Activated T-cell treated with anti-CD3 and anti-CD28 coated beads for 48 hours (primary cell): ENCODE measurements around the gene ATP6AP2.

ENCODE experiments used
- DNase-seq: peaks from one replicate; pipeline ENCODE4 v3.0.0-alpha.2; 2020; ENCODE audit warnings: low read depth

The ATP6AP2 gene

DNA sequence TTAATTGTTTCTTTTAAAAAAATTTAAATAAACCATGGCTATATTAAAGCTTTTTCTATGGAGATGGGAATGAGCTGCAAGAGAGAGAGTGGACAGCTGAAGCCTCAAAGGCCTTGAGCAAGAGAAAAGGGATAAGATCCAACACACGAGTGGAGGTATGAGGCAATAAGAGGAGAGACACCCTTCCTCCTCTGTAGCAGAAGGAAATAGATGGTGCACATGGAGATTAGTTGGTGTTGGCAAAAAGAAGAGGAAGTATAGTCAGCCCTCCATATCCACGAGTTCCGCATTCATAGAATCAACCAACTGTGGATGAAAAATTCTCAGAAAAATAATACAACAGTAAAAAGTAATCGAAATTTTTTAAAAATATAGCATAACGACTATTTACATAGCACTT lies 63.4 kb downstream of the ATP6AP2 start:
- DNase-seq: no peak

DNA sequence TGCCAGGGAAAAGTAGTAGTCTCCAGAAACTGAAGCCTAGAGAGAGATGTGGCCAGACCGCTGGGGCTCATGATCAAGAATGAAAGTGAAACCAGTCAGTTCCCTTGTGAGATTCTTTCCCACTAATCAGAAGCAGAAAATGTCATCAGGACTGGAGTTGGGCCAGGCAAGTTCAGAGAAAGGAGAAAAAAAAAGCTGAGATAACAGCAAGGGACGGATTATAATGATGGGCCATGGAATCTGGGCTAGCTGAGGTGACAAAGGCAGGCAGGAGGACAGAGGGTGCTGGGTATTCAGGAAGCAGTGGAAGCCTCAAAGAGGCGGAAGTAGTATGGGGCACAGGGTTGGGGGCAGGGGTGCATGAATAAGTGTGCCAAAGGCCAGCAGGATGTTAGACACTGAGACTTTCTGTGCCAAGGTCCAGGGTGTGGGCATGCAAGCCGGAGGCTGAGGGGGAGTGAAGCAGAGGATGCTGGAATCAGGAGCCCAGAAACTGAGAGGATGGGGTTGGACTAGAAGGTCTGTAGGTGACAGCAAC lies 64.1 kb downstream of the ATP6AP2 start:
- DNase-seq: peak; percentile 6

DNA sequence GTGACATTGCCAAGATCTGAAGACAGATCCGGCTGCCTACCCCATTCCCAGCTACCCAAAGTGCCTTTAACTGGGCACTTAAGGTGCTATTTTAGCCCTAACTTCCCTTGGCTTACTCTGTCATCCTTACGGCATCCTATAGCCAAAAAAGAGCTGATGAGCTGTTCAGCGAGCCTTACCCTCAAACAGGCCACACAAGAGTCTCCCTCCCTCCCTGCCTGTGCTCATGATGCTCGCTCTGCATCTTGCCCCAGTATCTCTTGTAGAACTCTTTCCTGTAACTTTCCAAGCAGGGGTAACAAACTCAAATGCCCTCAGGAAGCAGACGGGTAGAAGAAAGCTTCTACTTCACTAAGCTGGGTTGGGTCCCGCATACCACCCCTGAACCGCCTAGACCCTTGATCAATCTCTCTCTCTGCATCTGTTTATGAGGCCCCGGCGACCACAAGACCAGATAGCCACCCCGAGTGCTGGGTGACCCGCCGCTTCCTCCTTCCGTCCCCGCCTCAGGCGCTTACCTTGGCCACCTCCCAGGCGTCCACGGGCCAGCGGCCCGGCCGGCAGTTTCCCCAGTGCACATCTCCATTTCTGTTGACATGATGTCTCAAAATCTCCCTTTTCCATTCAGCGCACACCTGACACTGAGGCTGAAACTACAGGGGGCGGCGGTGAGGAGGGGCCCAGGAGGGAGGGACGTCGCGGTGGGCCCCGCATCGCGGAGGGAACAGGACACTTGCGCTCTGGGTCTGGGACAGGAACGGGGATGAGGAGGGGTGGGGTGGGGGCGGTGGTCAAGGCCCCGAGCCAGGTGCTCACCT lies 65.9 kb downstream of the ATP6AP2 start:
- peak; percentile 12 for DNase-seq

GRCh38 chrX:40647307-40648197 lies 66.8 kb downstream of the ATP6AP2 start, which contains the start of gene CXorf38:
CXorf38 (minus strand) TSS chrX:40647561; CDS start chrX:40647520, 41 bp downstream.
- peak; percentile 90 for DNase-seq

- peak; percentile 36 for DNase-seq
These were observed 71.0 kb downstream of the ATP6AP2 start for GRCh38 chrX:40651620-40652223.

DNA sequence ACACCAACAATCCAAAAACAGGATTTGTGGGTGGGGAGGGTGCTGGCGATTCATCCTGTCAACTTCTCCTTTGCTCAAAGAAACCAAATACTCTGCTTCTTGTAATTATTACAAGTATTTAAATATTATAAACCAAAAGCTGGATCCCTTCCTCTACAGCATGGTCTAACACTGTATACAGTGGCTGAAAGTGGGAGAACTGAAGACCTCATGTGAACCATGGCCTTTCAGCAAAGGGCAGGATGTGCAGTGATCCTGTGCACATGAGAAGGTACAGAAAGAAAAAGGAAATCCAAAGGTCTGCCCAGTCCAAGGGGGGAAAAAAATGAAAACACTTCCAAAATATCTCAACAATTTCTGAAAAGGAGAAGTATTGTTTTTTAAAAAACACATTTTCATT lies 71.9 kb downstream of the ATP6AP2 start:
- DNase-seq: no peak

- DNase-seq: no peak
These were observed 72.8 kb downstream of the ATP6AP2 start for GRCh38 chrX:40653535-40653934.
